ENCODE measurements around the gene CMTR2.
A peak's percentile ranks its signal among the peaks of the same experiment; 100 is the strongest.

The CMTR2 gene

DNA sequence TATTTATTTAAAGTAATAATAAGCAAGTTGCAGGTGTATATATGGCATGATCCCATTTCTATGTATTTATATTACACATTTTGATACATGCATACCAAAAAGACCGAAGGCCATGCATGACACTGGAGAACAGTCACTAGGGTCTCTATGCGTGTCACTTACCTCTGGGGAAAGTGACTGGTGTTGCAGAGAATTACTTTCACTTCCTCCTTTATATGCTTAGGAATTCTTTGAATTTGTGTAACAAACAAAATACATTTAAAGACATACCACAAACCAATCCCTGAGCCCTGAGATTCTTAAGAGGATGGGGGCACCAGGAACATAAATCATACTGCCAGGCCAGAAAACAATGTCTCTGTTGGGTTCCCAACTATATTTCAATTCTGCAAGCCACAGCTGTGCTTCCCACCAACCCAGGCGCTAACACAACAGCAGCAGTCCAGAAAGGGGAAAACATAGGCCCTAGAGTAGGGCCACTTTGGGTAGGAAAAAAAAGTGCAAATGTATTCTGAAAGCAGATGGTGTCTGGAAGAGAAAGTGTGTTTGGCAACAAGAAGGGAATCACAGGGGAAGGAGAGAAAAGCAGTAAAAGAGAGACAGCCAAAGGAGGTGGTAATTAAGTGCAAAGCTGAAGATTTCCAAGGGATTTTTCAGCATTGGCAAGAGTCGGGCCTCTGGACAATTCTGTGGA is 34.2 kb downstream of the CMTR2 start:
- Mint-ChIP-seq H3K4me3 (no peak overlapping the region), H3K27ac (no peak overlapping the region), H3K36me3 (no peaks in the 10 kb centered on the region), H3K4me1 (no peaks in the 10 kb centered on the region), H3K9me3 (no peaks in the 10 kb centered on the region)
- ATAC-seq (no peak), DNase-seq (ENCODE audit: low spot score in 2 of 2) (no peak)

DNA sequence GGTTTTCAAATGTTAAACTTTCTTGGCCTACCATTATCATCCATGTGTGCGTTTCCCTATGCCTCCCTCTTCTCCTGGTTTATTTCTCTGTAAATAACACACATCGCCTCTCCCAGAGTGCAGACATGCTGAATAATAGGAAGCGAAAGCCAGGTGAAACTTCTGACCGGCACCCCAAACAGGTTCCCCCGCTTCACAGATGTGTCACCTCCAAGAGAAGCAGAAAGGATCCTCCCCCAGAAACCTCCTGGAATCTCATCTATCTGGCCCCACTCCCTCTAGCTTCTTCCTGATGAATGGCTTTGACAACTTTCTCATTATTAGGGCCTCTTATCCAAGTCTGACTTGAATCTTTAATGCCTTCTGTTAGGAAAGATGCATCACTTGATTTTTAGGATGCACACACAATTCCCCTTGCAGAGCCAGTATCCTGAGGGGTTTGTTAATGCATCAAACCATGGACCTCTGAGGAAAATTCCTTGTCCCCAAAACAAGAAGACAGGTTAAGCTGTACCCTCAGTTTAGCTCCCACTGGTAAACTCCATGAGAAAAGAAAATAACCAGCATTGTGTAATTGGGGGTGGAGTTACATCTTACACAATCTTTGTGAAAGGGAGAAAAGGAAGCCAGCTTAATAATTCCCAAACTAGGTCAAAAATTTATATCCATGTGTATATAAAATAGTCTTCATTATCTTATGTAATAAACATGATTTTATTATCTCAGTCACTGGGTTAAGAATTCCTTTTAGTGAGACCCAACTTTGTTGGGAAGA is 38.6 kb downstream of the CMTR2 start:
- ATAC-seq (no peak), DNase-seq (ENCODE audit: low spot score in 2 of 2) (no peak)
- Mint-ChIP-seq H3K27ac (no peak overlapping the region), H3K9me3 (no peaks in the 10 kb centered on the region), H3K36me3 (no peaks in the 10 kb centered on the region), H3K4me1 (no peaks in the 10 kb centered on the region), H3K4me3 (no peak overlapping the region)

DNA sequence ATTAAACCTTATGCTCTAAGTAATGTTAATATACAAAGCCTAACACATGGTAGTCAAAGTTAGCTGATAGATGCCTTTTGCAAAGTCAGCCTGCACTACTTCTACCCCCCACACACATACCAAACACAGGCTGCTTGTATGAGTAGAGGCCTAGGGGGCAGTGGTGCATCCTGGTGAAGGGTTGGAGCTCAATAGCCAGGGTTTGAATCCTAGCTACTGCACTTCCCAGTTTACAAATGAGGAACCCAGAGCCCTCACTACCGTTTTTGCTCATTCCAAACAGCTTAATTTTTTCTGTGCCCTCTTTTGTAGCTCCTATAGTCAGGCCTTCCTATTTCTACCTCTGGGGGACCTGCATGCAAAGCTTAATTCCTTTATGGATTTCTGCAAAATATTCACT is 39.8 kb downstream of the CMTR2 start:
- no peaks in the 10 kb centered on the region for H3K9me3 Mint-ChIP-seq
- ATAC-seq (peak; percentile 19), DNase-seq (ENCODE audit: low spot score in 2 of 2) (no peak)
- no peaks in the 10 kb centered on the region for H3K36me3 Mint-ChIP-seq
- H3K4me1 Mint-ChIP-seq = no peaks in the 10 kb centered on the region
- no peak overlapping the region for H3K4me3 Mint-ChIP-seq
- no peak overlapping the region for H3K27ac Mint-ChIP-seq

DNA sequence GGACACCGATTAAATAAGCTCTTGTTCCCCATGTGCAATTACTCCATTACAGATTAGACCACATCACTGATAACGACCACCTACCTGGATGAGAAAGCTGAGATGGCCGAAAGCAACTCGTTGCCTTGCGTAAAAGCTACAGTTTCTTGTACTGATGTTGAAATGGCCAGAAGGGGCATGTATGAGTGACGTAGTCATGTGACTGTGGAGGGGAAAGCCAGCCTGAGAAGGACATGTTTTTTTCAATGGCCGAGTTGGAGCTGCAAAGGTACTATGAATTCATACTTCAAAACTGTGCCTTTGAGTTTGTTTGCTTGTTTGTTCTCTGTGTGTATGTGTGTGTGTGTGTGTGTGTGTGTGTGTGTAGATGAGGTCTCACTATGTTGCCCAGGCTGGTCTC is 41.7 kb downstream of the CMTR2 start:
- Mint-ChIP-seq H3K9me3 (no peaks in the 10 kb centered on the region), H3K36me3 (no peaks in the 10 kb centered on the region), H3K27ac (no peak overlapping the region), H3K4me3 (no peak overlapping the region), H3K4me1 (no peaks in the 10 kb centered on the region)
- DNase-seq (ENCODE audit: low spot score in 2 of 2) (no peak), ATAC-seq (no peak)

DNA sequence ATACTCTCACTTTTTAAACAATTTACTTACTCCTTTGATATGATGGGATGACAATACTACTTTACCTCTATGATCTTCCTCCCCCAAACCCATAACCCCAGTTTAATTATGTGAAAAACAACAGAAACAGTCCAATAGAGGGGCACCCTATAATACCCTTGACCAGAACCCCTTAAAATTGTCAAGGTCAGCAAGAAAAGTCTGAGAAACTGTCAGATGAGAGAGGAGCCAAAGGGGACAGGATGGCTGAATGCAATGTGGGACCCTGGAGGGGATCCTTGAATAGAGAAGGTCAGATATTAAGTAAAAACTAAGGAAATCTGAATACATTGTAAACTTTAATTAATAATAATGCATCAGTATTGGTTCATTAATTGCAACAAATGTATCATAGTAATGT is 42.9 kb downstream of the CMTR2 start:
- Mint-ChIP-seq H3K36me3 (no peaks in the 10 kb centered on the region), H3K4me3 (no peak overlapping the region), H3K9me3 (no peaks in the 10 kb centered on the region), H3K27ac (no peak overlapping the region), H3K4me1 (no peaks in the 10 kb centered on the region)
- ATAC-seq (no peak), DNase-seq (ENCODE audit: low spot score in 2 of 2) (no peak)

DNA sequence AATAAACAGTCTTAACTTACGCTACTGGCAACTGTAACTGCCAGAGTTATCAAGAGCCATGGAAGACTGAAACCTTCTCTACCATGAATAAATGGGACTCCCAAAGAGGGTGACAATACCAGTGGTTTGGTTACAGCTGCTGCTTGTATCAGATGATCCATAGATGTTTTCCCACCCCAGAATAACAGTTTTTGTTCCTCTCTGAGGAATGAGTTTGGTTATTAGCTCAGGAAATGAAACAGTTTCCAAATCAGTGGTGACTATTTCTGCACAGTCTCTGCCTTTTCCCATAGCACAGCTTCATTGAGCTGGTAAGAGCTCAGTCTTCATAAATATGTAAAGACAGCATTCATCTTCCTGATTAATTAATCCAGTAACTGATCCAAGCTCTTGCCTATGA is 44.7 kb downstream of the CMTR2 start:
- H3K4me1 Mint-ChIP-seq = no peaks in the 10 kb centered on the region
- ATAC-seq (no peak), DNase-seq (ENCODE audit: low spot score in 2 of 2) (no peak)
- H3K36me3 Mint-ChIP-seq = no peaks in the 10 kb centered on the region
- H3K4me3 Mint-ChIP-seq = no peak overlapping the region
- H3K9me3 Mint-ChIP-seq = no peaks in the 10 kb centered on the region
- H3K27ac Mint-ChIP-seq = no peak overlapping the region

DNA sequence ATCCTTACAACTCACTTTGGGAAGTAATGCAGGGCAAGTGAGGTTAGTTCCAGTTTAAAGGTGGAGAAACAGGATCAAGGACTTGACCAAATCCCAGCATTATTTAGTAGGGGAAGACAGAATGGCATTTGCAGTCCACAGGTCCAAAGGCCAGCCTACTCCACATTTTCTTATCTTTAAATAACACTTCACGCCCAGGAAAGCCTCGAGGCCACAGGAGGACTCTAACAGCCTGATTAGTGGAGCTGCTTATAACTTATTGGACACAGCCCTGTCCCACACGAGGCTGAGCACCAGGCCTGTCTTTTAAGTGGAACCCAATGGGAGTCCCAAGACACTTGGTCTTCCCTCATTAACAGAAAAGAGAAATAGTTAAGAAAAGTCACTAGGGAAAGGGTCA is 46.6 kb downstream of the CMTR2 start:
- no peak overlapping the region for H3K27ac Mint-ChIP-seq
- no peak for DNase-seq (ENCODE audit: low spot score in 2 of 2)
- no peaks in the 10 kb centered on the region for H3K4me1 Mint-ChIP-seq
- H3K9me3 Mint-ChIP-seq = no peaks in the 10 kb centered on the region
- H3K4me3 Mint-ChIP-seq = no peak overlapping the region
- ATAC-seq = no peak
- H3K36me3 Mint-ChIP-seq = no peaks in the 10 kb centered on the region

DNA sequence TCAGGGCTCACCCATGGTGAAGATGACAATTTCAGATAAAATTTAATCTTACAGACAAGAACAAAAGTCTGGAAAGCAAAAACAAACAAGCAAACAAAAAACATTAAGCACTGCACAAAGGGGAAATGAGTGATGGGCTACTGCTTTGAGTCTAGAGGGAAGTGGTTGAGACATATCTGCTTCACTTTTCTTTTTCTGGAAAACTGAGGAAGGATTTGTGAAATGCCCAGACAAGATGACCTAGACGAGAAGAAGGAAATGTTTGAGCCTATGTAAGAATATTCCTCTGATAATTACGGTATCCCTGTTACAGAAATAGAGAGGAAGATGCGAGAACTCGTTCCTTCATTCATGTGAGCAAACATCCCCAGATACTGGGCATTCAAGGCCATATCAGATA is 47.2 kb downstream of the CMTR2 start:
- H3K36me3 Mint-ChIP-seq = no peaks in the 10 kb centered on the region
- no peaks in the 10 kb centered on the region for H3K4me1 Mint-ChIP-seq
- no peaks in the 10 kb centered on the region for H3K9me3 Mint-ChIP-seq
- no peak overlapping the region for H3K27ac Mint-ChIP-seq
- no peak for ATAC-seq
- no peak overlapping the region for H3K4me3 Mint-ChIP-seq
- no peak for DNase-seq (ENCODE audit: low spot score in 2 of 2)

Measured in stimulated activated effector memory CD8-positive, alpha-beta T cell treated with anti-CD3 and anti-CD28 coated beads, Interleukin-12 subunit alpha, Interleukin-12 subunit beta, amount 100 ng/mL, for 72 hours (primary cell).